Panc1 (cell line): ENCODE results near the gene ZMYM5.

Experiments used
- POLR2AphosphoS5 ChIP-seq: IDR thresholded peaks from 2 replicates; pipeline ENCODE4 v1.6.1; 2012; ENCODE audit warnings: mild to moderate bottlenecking, low read depth, low read length, moderate library complexity
- SIN3A ChIP-seq: IDR thresholded peaks from 2 replicates; pipeline ENCODE4 v1.6.1; 2012; ENCODE audit warnings: low read depth, mild to moderate bottlenecking, low read length, moderate library complexity, borderline replicate concordance; ENCODE audit not compliant: insufficient read depth

DNA sequence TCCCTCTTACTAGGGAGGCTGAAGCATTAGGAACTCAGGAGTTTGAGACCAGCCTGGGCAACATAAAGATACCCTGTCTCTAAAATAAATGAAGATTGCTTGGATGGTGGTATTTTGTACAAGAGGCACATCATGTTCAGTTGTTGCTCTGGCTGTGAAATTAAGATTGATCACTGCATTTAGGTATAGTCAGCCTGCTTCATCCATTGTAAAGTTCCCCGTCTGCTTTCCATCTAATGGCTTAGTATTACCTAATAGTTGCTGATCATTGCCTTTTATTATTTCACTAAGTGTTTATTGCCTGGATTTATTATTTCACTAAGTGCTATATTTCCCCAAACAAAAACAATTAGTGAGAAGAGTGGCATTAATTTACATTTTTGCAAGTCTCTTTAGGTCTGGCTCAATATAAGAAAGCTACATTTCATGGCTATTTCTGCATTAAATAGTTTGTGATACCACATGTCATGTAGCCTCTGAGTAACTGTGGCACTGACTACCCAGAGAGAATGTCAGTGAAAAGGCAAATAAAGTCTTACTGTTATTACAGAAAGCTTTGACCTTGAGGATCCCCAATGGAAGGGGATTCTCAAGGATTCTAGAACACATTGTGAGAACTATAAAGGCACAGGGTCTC lies 45.0 kb upstream of the ZMYM5 start:
- TF ChIP-seq SIN3A (no peak), POLR2AphosphoS5 (no peak)
